ENCODE results near the gene RPAP2. TPM values are rescaled to one million over a fixed set of nuclear protein-coding genes. Genes with fewer than 3 reads are reported as not detected.
"Not testable (repeated sequence)": the region's sequence is repeated elsewhere in the genome, so short reads cannot be mapped to it uniquely, and the experiment has no call there.

Gene RPAP2
- 10 to 100 TPM; 25.1 to 25.3 TPM for total RNA-seq

- Mint-ChIP-seq H3K27ac (peak within 1 kb of the TSS; percentile 96 to 97), H3K36me3 (peaks cover 35 to 38% of the 10 kb centered on the region in 2 donors), H3K9me3 (peaks cover 0 to 6% of the 10 kb centered on the region in 2 donors)
- ATAC-seq (peak; percentile 97), DNase-seq (ENCODE audit: low spot score in 2 of 2) (peak; percentile 81 to 88)
Measured at GRCh38 chr1:92298573-92299476, at the start of gene RPAP2, which contains the start of gene GLMN. Gene RPAP2 (plus strand): TSS chr1:92299059. CDS start chr1:92299074, 15 bp downstream. Gene GLMN (minus strand): TSS chr1:92298987. CDS start chr1:92297999, 988 bp downstream.

GRCh38 chr1:92254714-92255113 lies 44.1 kb upstream of the RPAP2 start:
- H3K36me3 Mint-ChIP-seq, result peaks cover 49 to 63% of the 10 kb centered on the region in 2 donors

GRCh38 chr1:92259350-92259749 lies 39.5 kb upstream of the RPAP2 start:
- Mint-ChIP-seq H3K27ac (peak overlapping the region in 1 of 2 donors; percentile 32), H3K9me3 (peaks cover 11 to 14% of the 10 kb centered on the region in 2 donors), H3K36me3 (peaks cover 35 to 71% of the 10 kb centered on the region in 2 donors)
- no peak for ATAC-seq
- no peak for DNase-seq (ENCODE audit: low spot score in 2 of 2)

More at GRCh38 chr1:92254714-92255113, 44.1 kb upstream of the RPAP2 start:
- H3K9me3 Mint-ChIP-seq, result peaks cover 17 to 24% of the 10 kb centered on the region in 2 donors
- H3K27ac Mint-ChIP-seq; ATAC-seq; DNase-seq (ENCODE audit: low spot score in 2 of 2): not testable (repeated sequence)

- H3K27ac Mint-ChIP-seq, result no peak overlapping the region
- DNase-seq (ENCODE audit: low spot score in 2 of 2), result no peak
- H3K9me3 Mint-ChIP-seq, result no peaks in the 10 kb centered on the region
- no peak for ATAC-seq
- peaks cover 4 to 39% of the 10 kb centered on the region in 2 donors for H3K36me3 Mint-ChIP-seq
Measured at GRCh38 chr1:92262516-92262915, 36.3 kb upstream of the RPAP2 start.

GRCh38 chr1:92273039-92273438 lies 25.8 kb upstream of the RPAP2 start:
- Mint-ChIP-seq H3K36me3 (peaks cover 20 to 34% of the 10 kb centered on the region in 2 donors), H3K9me3 (no peaks in the 10 kb centered on the region), H3K27ac (no peak overlapping the region)
- DNase-seq (ENCODE audit: low spot score in 2 of 2) (no peak), ATAC-seq (no peak)

- Mint-ChIP-seq H3K36me3 (peaks cover 29 to 44% of the 10 kb centered on the region in 2 donors), H3K27ac (peak overlapping the region; percentile 2 to 10), H3K9me3 (no peaks in the 10 kb centered on the region)
- ATAC-seq (peak in 1 of 2 donors; percentile 44), DNase-seq (ENCODE audit: low spot score in 2 of 2) (no peak)
Measured at GRCh38 chr1:92274939-92275338, 23.9 kb upstream of the RPAP2 start.

GRCh38 chr1:92276082-92276481 lies 22.8 kb upstream of the RPAP2 start:
- no peak for ATAC-seq
- peak overlapping the region in 1 of 2 donors; percentile 2 for H3K27ac Mint-ChIP-seq
- DNase-seq (ENCODE audit: low spot score in 2 of 2), result no peak
- peaks cover 39 to 56% of the 10 kb centered on the region in 2 donors for H3K36me3 Mint-ChIP-seq
- H3K9me3 Mint-ChIP-seq, result no peaks in the 10 kb centered on the region

GRCh38 chr1:92277105-92277723 lies 21.6 kb upstream of the RPAP2 start:
- H3K36me3 Mint-ChIP-seq, result peaks cover 48 to 67% of the 10 kb centered on the region in 2 donors
- H3K9me3 Mint-ChIP-seq, result no peaks in the 10 kb centered on the region
- DNase-seq (ENCODE audit: low spot score in 2 of 2) (no peak), ATAC-seq (no peak)
- no peak overlapping the region for H3K27ac Mint-ChIP-seq

- not testable (repeated sequence) for H3K9me3 Mint-ChIP-seq; DNase-seq (ENCODE audit: low spot score in 2 of 2); H3K27ac Mint-ChIP-seq; ATAC-seq
- H3K36me3 Mint-ChIP-seq, result peaks cover 65 to 75% of the 10 kb centered on the region in 2 donors
Measured at GRCh38 chr1:92279781-92280180, 19.1 kb upstream of the RPAP2 start.

GRCh38 chr1:92281411-92281810 lies 17.4 kb upstream of the RPAP2 start:
- not testable (repeated sequence) for DNase-seq (ENCODE audit: low spot score in 2 of 2); H3K27ac Mint-ChIP-seq; ATAC-seq; H3K9me3 Mint-ChIP-seq
- peaks cover 53 to 76% of the 10 kb centered on the region in 2 donors for H3K36me3 Mint-ChIP-seq

- ATAC-seq (no peak), DNase-seq (ENCODE audit: low spot score in 2 of 2) (no peak)
- H3K9me3 Mint-ChIP-seq, result peaks cover 0 to 5% of the 10 kb centered on the region in 2 donors
- H3K36me3 Mint-ChIP-seq, result peaks cover 19 to 33% of the 10 kb centered on the region in 2 donors
- H3K27ac Mint-ChIP-seq, result no peak overlapping the region
Measured at GRCh38 chr1:92291372-92291999, 7.4 kb upstream of the RPAP2 start.

GRCh38 chr1:92298213-92298572 lies 666 bp upstream of the RPAP2 start:
- ATAC-seq (no peak), DNase-seq (ENCODE audit: low spot score in 2 of 2) (no peak)
- Mint-ChIP-seq H3K36me3 (peaks cover 40 to 44% of the 10 kb centered on the region in 2 donors), H3K27ac (peak overlapping the region; percentile 96 to 97), H3K9me3 (peaks cover 0 to 6% of the 10 kb centered on the region in 2 donors)

GRCh38 chr1:92299477-92300150 lies 755 bp downstream of the RPAP2 start:
- Mint-ChIP-seq H3K27ac (peak overlapping the region; percentile 96 to 97), H3K36me3 (peaks cover 37 to 41% of the 10 kb centered on the region in 2 donors), H3K9me3 (peaks cover 0 to 6% of the 10 kb centered on the region in 2 donors)
- ATAC-seq (no peak), DNase-seq (ENCODE audit: low spot score in 2 of 2) (no peak)

- ATAC-seq, result no peak
- peaks cover 30 to 32% of the 10 kb centered on the region in 2 donors for H3K36me3 Mint-ChIP-seq
Measured at GRCh38 chr1:92301021-92301420, 2.2 kb downstream of the RPAP2 start.

GRCh38 chr1:92306020-92306419 lies 7.2 kb downstream of the RPAP2 start:
- DNase-seq (ENCODE audit: low spot score in 2 of 2) (no peak), ATAC-seq (peak; percentile 33 to 62)
- no peak overlapping the region for H3K27ac Mint-ChIP-seq
- H3K36me3 Mint-ChIP-seq, result peaks cover 5 to 7% of the 10 kb centered on the region in 2 donors
- no peaks in the 10 kb centered on the region for H3K9me3 Mint-ChIP-seq

More at GRCh38 chr1:92301021-92301420, 2.2 kb downstream of the RPAP2 start:
- Mint-ChIP-seq H3K27ac (no peak overlapping the region), H3K9me3 (peaks cover 0 to 5% of the 10 kb centered on the region in 2 donors)
- no peak for DNase-seq (ENCODE audit: low spot score in 2 of 2)

GRCh38 chr1:92307980-92308379 lies 9.1 kb downstream of the RPAP2 start:
- no peak overlapping the region for H3K27ac Mint-ChIP-seq
- ATAC-seq, result no peak
- H3K36me3 Mint-ChIP-seq, result peaks cover 13 to 18% of the 10 kb centered on the region in 2 donors
- no peak for DNase-seq (ENCODE audit: low spot score in 2 of 2)
- no peaks in the 10 kb centered on the region for H3K9me3 Mint-ChIP-seq

Data from activated naive CD4-positive, alpha-beta T cell treated with anti-CD3 and anti-CD28 coated beads, Interleukin-2, amount 50 U/mL, for 72 hours (primary cell).